T-helper 22 cell (primary cell): Measurements from ENCODE around the gene ADCY2.
"Not testable (repeated sequence)": the region's sequence is repeated elsewhere in the genome, so short reads cannot be mapped to it uniquely, and the experiment has no call there.

ENCODE experiments used
- DNase-seq: peaks from one replicate; pipeline ENCODE4 v3.0.0-alpha.2; 2020; ENCODE audit warnings: low read depth

ADCY2 gene

DNA sequence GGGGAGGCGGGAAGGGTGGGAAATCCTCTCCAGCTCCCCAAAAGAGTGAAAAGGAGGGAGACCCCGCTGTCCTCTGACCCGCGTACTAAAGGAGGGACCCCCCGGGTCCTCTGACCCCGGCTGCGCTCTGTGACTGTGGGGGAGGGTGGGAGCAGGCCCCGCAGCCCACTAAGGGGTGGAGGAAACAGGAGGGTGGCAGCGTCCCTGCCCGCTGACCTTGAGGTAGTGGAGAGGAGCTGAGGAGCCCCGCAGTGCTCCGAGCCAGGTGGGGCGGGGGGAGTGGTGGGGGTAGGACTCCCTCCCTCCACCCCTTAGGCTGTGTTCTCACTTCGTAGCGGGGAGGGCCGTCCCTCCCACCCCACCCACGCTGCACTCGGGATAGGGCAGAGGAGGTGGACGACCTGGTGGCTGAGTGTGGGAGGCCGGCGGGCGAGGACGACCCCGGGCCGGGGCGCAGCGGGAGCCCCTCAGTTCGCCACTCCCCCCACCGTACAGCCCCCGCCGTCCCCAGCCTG lies 449 bp upstream of the ADCY2 start:
- DNase-seq = no peak

DNA sequence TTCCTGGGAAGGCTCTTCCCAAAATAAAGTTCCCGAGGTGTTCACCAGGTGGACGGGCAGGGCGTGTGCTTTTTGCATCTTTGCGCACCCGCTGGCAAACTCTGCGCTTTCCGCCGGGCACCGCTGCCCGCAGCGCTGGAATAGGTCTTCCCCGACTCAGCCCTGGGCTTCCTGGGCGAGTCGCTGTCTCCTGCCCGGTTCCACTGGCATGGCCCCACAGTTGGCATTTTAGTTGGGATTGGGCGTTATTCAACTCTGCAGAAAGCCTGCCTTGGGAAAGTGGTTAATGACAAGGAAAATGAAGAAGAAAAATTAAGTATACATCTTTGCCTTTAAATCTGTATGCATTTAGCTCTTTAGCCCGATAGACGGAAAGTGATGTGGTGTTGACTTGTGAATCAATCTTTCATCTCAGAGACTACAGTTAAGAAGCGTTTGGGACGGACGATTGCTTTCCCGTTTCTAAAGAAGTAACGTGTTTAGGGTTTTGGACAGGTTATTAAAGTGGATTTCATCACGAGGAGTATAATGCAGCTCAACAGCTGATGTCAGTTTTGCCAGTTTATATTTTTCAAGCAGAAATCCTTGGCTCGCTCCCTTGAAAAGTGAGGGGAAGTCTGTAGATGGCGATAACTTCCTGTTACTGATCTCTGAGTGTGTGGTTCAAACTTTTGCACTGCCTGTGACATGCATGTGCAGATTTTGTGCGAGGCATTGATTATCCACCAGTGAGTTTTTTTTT lies 946 bp downstream of the ADCY2 start:
- no peak for DNase-seq

DNA sequence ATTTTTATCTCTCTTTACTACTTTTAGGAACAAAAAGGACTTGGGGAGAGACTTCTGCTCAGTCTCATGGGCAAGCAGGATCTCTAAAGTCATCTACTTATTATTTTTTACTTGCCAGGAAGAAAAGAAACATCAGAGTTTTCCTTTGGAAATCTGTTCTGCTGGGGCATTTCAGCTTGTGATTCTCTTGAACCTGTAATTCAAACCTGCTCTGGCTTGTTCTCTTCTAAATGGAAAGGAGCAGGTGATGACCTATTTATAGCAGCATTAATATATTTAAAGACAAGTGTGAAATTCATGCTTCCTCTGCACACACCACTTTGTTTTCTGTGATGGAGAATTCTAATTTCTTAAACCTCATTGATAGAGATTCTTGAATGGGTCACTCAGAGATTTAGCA lies 2.0 kb downstream of the ADCY2 start:
- no peak for DNase-seq

DNA sequence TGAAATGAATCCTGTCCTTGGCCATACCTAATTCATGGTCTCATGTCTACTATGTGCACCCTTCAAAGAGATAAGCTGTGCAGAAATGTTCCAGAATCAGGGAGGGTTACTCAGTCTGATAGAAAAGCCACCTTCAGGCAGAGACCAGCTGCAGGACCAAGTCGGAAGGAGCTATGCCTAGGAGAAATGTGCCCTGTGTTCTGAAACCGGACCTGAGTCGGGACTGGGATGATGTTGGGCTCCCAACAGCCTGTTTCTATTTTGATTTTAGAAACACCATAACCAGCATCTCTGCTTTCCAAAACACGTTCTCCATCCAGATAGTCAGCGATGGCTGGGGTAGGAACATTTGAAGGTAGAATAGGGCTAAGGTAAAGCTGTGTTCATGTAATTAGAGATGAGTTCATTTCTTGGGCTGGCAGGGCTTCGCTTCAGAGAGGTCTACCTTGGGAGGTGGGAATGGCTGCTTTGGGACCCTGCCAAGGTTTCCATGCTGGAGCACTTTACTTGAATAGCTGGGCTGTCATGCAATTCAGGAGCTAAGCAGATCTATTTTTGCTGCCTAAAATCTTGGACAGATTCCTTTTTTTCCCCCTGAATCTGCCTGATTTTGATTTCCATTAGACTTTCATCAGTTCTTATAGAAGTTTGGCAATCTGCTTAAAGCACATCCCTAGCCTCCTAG lies 2.8 kb downstream of the ADCY2 start:
- DNase-seq = no peak

DNA sequence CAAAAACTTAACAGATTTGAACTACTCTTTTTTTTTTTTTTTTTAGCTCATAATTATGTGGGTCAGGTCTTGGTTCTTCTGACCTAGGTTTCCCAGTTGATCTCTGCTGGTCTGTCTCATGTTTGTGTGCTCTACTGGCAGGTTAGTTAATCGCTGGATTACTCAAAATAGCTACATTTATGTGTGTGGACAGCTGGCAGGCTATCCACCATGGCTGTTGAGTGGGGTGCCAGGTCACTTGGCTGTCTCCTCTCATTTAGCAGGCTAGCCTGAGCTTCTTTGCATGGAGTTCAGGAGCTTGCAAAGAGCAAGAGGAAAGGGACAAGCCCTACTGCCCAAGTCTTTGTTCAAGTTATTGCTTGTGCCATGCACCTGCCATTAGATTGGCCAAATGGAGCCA lies 9.3 kb downstream of the ADCY2 start:
- DNase-seq = no peak

DNA sequence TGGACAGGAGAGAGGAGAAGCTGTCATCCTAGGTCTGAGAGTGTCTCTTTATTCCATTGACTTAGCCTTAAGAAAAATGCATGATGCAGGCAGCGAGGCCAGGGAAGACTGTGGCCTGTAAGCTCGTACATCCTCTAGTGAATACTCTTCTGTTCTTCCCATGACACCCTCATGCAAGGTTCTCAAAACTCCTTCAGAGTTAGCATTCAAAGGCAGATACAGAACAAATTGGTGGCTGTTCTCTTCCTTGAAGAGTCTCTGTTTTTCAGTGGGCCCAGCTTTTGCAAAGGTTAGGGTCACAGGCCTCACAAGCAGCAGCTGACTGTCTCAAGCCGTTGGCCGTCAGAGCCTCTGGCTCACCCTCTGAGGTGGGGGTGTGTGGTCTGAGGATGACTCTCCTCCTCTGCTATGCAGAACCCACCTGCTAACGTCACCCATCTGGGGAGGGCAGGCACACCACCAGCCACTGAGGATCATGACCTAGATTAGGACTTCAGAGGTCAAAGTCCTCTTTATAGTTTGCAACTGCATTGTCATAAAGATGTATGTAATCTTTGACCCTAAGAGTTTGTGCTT lies 15.1 kb downstream of the ADCY2 start:
- no peak for DNase-seq

DNA sequence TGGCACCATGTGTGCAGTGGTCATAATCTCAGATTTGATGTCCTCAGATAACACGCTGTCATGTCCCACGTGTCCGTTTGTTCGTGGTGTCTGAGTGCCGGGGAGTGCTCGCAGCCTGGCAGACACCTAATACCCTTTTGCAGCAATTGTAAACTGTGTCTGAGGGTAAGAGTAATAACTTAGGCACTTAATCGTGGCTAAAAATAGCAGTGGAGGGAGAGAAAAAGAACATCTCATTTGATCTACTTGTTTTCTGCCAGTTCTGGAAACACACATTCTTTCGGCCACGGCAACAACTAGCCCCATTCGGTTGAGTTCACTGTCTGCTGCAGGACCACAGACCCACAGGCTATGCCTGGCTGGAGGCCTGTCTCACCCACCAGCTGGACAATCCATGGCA lies 16.5 kb downstream of the ADCY2 start:
- DNase-seq = no peak

DNA sequence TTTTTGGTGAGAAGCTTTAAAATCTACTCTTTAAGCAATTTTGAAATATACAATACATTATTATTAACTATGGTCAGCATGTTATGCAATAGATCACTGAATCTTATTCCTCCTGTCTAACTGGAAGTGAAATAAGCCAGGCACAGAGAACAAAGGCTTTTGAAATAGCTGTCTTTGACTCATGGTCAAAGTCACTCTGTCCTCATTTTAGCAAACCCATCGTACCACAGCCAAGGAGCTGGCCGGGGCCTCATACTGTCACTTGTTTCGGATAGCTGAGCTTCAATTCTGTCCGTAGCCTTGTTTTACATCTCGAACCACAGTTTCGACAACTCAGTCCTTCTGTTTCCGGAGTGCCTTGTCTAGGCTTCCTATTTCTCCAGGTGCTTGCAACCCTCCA lies 19.2 kb downstream of the ADCY2 start:
- DNase-seq = no peak

DNA sequence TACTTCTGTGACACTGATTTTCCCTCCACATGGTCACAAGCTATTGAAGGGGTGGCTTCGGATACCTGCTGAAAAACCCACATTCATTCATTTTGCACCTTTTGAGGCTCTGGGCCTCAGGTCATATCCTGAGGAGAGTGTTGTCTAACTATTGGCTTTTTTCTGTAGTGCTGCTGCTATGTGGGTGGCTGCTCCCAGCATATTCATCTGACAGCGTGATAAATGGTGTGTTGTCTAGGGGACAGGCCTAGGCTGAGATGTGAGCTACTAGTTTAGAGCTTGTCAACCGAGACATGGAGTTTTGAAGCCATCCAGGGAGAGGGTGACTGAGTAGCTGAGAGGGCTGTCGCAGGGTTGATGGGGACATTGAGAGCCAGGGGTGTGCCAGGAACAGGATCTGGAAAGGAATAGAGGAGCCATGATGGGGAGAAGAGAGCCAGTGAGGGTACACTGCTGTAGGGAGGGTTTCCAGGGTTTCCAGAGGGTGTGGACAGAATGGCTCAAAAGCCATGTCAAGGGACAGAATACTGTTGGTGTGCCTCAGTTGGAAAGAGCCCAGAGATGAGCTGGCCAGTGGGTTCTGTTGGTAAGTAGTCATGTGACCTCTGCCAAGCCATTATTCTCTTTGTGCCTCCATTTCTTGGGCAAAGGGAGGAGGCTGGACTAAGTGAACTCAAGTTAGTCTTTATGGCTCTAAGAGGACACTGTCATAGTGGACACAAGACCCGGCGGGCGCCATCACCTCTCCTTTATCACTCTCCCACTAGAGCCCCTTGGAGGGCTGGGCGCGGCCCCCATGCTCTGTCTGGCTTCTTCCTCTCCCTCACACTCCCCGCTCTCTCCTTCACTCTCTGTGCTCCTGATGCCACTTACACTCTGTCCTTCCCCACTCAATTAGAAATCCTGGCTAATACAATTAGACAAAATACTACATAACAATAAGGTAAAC lies 19.9 kb downstream of the ADCY2 start:
- no peak for DNase-seq

DNA sequence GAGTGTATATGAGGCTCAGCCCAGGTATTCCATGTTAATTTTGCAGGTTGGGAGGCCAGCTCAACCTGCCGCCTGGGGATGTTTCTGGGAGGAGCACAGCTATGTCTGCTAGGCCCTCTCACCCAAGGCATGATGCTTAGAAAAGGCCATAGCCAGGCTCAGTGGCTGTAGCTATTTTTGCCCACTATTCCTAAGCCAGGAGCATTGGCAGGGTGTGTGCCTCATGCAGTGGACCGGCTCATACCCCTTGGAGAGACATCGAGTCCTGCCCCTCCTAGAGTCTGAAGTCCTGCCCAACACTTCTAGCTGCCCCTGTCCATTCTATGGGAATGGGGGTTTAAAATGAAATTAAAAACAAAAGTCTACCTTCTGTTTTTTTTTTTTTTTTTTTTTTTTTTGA lies 22.3 kb downstream of the ADCY2 start:
- no peak for DNase-seq

DNA sequence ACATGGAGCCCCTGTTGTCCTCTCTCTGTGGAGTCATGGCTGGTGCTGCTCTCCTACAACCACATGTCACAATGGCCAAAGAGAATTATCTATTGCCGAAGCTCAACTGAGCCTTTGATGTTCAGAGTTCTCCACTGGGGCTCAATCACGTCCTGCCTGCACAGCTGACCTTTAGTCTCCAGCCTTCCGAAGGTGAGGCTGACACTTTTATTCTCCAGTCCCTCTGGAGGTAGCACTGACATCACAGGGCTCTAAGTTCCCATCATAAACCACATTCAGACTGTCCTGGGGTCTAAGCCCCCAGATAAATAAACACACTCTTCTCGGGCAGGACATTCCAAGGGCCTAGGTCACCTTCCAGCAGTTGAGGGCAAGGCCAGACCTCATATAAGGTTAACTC lies 23.4 kb downstream of the ADCY2 start:
- DNase-seq = no peak

DNA sequence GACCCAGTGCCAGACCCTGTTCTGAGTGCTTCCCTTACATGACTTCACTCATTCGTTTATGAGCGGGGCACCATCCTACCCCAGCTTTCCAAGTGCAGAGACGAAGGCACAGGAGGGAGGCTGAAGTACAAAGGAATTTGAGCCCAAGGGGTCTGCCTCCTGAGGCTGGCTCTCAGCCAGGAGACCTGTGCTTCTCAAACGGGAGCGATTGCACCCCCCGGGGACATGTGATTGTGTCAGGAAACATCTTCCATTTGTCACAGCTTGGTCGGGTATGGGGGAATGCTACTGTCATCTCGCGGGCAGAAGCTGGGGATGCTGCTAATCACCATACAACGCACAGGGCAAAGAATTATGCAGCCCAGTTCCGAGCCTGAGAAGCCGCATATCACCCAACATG lies 23.9 kb downstream of the ADCY2 start:
- DNase-seq = no peak

DNA sequence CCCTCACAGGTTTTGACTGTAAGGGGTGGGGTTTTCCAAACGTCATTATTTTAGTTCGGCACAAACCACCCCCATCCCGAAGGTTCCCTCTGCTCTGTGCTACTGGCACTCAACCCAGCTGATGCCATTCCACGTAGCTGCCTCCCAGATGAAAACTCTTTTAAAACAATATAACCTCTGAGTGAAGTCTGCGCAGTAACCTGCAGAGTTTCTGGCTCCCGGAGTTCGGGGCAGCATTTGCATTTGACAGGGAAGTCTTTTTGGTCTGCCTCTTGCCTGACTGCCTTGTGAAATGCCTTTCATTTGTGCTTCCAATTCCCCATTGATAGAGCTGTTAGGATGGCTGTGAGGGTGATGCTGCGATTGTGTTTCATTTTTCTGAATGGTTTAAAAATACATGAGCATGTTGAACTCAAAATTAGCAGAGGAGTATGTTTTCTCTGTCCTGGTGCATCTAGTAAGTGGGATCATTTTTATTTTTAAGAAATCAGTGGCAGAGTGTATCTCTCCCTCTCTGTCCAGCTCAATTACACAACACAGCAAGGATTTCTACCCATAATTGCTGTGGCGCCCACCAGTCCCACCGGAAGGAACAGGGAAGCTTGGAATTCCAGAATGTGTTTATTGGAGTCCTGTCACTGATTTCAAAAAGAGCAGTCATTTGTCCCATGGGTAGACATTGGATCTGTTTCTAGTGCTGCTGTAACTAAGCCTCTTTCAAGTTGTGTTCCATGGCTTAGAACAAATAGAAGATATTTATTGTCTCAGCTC lies 24.8 kb downstream of the ADCY2 start:
- DNase-seq = no peak

DNA sequence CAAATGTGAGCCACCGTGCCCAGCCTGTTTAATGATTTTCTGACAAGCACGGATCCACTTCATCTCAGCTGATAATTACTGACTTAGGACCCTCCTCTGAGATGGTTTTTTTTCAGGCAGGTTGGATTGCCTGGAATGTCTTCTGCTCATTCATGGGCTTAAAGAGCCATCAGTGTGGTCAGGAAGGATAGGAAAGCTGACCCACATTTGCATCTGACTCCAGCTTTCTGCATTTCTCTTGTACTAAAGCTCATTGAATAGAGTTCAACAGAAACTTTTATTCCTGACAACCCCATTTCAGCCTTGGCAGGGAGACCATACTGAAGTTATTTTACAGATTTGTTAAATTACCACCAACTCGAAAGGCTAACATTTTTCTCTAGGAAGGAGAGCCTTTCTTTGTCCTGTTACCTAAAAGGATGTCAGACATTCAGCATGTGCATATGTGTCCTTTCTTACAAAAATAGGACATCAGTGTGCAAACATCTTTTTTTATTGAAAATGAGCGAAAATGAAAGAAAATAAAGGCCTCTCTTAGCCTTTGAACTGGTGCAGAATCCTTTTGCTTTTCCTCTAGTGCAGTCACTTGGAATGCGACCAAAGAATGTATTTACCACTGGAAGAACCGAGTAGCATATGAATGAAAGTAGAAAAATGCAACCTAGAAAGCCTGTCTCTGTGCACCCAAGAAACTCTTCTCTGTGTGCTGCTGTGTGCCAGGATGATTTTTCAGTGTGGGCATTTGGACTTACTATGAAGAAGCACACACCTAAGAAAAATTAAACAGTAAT lies 26.6 kb downstream of the ADCY2 start:
- no peak for DNase-seq

DNA sequence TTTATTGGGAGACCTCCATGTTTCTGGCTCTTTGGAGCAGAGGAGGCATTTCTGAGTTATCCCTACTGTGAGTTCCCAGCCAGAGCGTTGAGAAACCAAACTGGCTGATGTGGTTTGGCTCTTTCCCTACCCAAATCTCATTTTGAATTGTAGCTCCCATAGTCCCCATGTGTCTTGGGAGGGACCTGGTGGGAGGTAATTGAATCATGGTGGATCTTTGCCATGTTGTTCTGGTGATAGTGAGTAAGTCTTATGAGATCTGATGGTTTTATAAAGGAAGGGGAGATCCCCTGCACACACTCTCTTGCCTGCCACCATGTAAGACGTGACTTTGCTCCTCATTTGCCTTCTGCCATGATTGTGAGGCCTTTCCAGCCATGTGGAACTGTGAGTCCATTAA lies 27.3 kb downstream of the ADCY2 start:
- not testable (repeated sequence) for DNase-seq

DNA sequence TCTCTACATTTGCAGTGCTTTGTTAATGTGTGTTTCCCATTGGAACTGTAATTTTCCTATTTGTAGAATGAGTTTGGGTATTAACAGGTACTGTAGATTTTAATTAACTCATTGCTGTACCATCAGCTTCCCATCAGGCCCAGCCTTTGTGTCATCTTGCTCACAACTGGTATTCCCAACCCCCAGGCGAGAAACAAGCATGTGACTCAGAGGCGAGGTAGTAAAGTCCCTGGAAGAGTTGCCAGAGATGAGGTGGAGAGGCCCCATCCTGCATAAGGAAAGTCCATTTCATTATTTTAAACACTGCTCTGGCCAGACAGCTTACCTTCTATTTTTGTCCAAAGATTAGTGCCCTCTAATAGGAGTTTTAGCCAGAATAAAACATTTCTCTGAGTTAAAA lies 29.9 kb downstream of the ADCY2 start:
- no peak for DNase-seq

DNA sequence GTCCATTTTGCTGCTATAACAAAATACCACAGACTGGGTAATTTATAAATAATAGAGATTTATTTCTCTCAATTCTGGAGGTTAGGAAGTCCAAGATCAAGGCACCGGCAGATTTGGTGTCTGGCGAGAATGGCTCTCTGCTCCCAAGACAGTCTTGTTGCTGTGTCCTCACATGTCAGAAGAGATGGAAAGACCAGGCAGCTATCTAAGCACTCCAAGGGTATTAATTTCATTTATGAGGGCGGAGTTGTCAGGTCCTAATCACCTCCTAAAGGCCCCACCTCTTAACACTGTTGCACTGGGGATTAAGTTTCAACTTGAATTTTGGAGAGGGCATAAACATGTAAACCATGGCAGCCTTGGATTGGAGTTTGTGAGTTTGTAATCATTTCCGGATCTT lies 30.3 kb downstream of the ADCY2 start:
- no peak for DNase-seq

DNA sequence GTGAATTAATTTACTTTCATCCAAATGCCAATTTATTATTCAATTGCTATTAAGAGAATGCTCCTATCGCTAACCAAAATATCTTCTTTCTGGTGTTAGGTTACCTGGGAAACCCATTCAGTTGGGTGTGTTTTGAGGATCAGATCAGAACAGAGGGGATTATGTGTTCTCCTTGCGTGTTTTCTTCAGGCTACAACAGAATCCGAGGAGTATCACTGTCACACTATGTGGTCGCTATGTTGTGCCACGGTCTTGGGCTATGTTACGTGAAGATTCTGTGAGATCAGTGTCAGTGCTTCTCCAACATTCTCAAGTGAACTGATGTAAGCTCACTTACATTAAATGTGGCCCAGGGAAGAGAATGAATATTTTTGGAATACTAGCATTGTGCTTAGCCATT lies 39.0 kb downstream of the ADCY2 start:
- no peak for DNase-seq

DNA sequence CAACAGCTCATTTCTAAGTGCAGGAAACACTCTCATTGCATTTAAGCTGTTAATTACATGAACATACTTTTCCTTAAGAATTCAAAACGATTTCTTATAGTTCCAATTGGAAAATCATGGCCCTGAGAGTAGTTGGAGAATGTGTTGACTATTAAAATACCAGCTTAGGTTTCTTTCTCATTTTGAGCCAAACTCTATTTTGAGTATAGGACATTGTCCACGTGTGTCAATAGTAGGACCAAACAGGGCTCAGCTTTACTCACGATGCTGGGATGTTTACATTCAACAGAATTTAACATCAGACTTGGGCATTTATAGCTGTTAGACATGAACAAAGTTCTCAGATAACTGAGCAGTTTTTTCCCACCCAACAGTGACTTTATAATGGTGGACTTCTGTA lies 39.6 kb downstream of the ADCY2 start:
- no peak for DNase-seq

DNA sequence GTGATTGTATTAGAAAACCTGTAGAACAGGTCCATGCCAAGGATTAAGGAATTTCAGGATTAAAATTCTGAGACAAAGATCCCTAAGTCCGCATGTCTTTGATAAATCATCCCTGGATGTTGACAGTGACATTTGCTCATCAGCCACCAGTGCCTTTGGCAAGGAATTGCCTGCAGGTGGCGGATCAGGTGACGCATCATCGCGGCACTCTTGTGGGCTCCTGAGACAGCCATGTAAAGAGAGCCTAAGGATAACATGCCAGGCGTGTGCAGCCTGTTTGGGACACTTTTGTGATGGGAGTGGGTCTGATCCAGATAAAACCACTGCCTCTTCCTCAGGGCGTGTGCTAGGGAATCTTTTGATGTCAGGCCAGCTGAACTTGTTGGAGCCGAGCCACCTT lies 40.6 kb downstream of the ADCY2 start:
- DNase-seq = no peak

DNA sequence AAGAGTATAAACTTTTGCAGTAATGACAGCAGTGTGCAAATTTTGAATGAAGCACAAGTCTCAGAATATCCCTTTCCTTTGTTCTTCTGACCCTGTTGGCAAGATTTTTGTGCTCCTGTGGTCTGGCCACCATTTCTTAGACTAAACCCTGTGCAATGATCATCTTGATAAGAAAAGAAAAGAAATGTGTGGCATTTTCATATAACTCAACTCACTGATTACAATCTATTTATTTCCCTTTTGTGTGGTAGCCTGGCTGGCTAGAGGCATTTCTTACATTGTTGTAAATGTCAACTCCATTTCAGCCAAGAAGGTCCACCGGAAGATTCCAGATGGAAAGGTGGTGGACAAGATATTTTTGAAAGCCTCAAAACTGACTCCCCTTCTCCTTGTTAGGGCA lies 41.9 kb downstream of the ADCY2 start:
- no peak for DNase-seq
